Skeletal muscle tissue (tissue), 4 donors: ENCODE measurements around the gene ACOT9. TPM values are rescaled to one million over a fixed set of nuclear protein-coding genes. Genes with fewer than 3 reads are reported as not detected.
"Not testable (repeated sequence)": the region's sequence is repeated elsewhere in the genome, so short reads cannot be mapped to it uniquely, and the experiment has no call there.

Experiments
- H3K27ac ChIP-seq: one replicate; pipeline ENCODE4 v1.7.0; 2013; ENCODE audit warnings: mild to moderate bottlenecking, low read depth, low read length, inconsistent platforms
- H3K27me3 ChIP-seq, 3 donors: one replicate each; pipeline ENCODE4 v1.7.0; 2013; ENCODE audit warnings: low read length in 3 of 3; ENCODE audit not compliant: control insufficient read depth in 3 of 3, insufficient read depth in 3 of 3
- H3K36me3 ChIP-seq, 3 donors: one replicate each; pipeline ENCODE4 v1.7.0; 2013; ENCODE audit warnings: low read length in 3 of 3; ENCODE audit not compliant: control insufficient read depth in 3 of 3, insufficient read depth in 3 of 3
- H3K4me1 ChIP-seq, 3 donors: one replicate each; pipeline ENCODE4 v1.7.0; 2013; ENCODE audit warnings: low read length in 3 of 3, mild to moderate bottlenecking in 3 of 3; ENCODE audit not compliant: control insufficient read depth in 3 of 3, insufficient read depth in 3 of 3
- H3K4me3 ChIP-seq, 3 donors: one replicate each; pipeline ENCODE4 v1.7.0; 2013; ENCODE audit warnings: low read length in 3 of 3
- H3K9ac ChIP-seq, 3 donors: one replicate each; pipeline ENCODE4 v1.7.0; 2013; ENCODE audit warnings: low read length in 3 of 3, mild to moderate bottlenecking in 3 of 3, moderate library complexity in 2 of 3, low read depth in 1 of 3
- H3K9me3 ChIP-seq, 3 donors: one replicate each; pipeline ENCODE4 v1.7.0; 2013; ENCODE audit warnings: low read length in 3 of 3; ENCODE audit not compliant: control insufficient read depth in 3 of 3
- total RNA-seq: library from RNA; depleted of rRNA; stranded (reverse); fragments of >200 nt; gene quantifications from one replicate; pipeline ENCODE4 v1.2.3, GENCODE V29; 2014
- donor health status: Osteomylitis.

The ACOT9 gene
- total RNA-seq, 1 donor from 2014 or later, result 43.8 TPM

GRCh38 chrX:23784470-23785331, 41.6 kb upstream of the ACOT9 start:
- Histone ChIP-seq H3K9ac (peak overlapping the region in 1 of 3 donors; percentile 8), H3K27ac (peak overlapping the region; percentile 88)

GRCh38 chrX:23783589-23784469, 40.8 kb upstream of the ACOT9 start:
- H3K27ac ChIP-seq, result peak overlapping the region; percentile 88
- peaks cover 0 to 6% (median 6%) of the 10 kb centered on the region in 3 donors for H3K36me3 ChIP-seq
- H3K9ac ChIP-seq, result peak overlapping the region; percentile 62 to 91 (median 86)
- peaks cover 9 to 16% (median 16%) of the 10 kb centered on the region in 3 donors for H3K4me1 ChIP-seq
- H3K4me3 ChIP-seq, result peak overlapping the region; percentile 85 to 87 (median 85)
- H3K9me3 ChIP-seq, result no peaks in the 10 kb centered on the region
- H3K27me3 ChIP-seq, result no peaks in the 10 kb centered on the region

More at GRCh38 chrX:23784470-23785331, 41.6 kb upstream of the ACOT9 start:
- Histone ChIP-seq H3K4me3 (peak overlapping the region; percentile 85 to 87 (median 85)), H3K9me3 (no peaks in the 10 kb centered on the region), H3K27me3 (no peaks in the 10 kb centered on the region), H3K4me1 (peaks cover 9 to 16% (median 16%) of the 10 kb centered on the region in 3 donors), H3K36me3 (peaks cover 0 to 6% (median 6%) of the 10 kb centered on the region in 3 donors)

GRCh38 chrX:23782863-23783588, 40.0 kb upstream of the ACOT9 start, which contains the start of gene SAT1:
Gene SAT1, plus strand, starts transcription at chrX:23783173. Its CDS starts 179 bp downstream, at chrX:23783352.
- H3K27ac ChIP-seq, result peak within 1 kb of the TSS; percentile 88

GRCh38 chrX:23782455-23782854, 39.4 kb upstream of the ACOT9 start:
- no peaks in the 10 kb centered on the region for H3K27me3 ChIP-seq
- H3K4me1 ChIP-seq, result peaks cover 9 to 16% (median 16%) of the 10 kb centered on the region in 3 donors
- peak overlapping the region; percentile 57 for H3K27ac ChIP-seq
- peak overlapping the region in 2 of 3 donors; percentile 73 to 90 for H3K9ac ChIP-seq
- H3K4me3 ChIP-seq, result peak overlapping the region; percentile 64 to 74 (median 64)
- H3K36me3 ChIP-seq, result peaks cover 0 to 6% (median 6%) of the 10 kb centered on the region in 3 donors
- H3K9me3 ChIP-seq, result no peaks in the 10 kb centered on the region

More at GRCh38 chrX:23782863-23783588, 40.0 kb upstream of the ACOT9 start, which contains the start of gene SAT1:
- H3K36me3 ChIP-seq, result peaks cover 0 to 6% (median 6%) of the 10 kb centered on the region in 3 donors
- H3K4me3 ChIP-seq, result peak within 1 kb of the TSS; percentile 85 to 90 (median 87)
- no peaks in the 10 kb centered on the region for H3K9me3 ChIP-seq
- H3K27me3 ChIP-seq, result no peaks in the 10 kb centered on the region
- H3K9ac ChIP-seq, result peak within 1 kb of the TSS; percentile 90 to 91 (median 91)
- H3K4me1 ChIP-seq, result peaks cover 9 to 16% (median 16%) of the 10 kb centered on the region in 3 donors

GRCh38 chrX:23779025-23779424, 35.9 kb upstream of the ACOT9 start:
- H3K9ac ChIP-seq, result no peak overlapping the region
- no peaks in the 10 kb centered on the region for H3K36me3 ChIP-seq
- no peaks in the 10 kb centered on the region for H3K9me3 ChIP-seq
- H3K27me3 ChIP-seq, result no peaks in the 10 kb centered on the region
- H3K4me3 ChIP-seq, result no peak overlapping the region
- H3K27ac ChIP-seq, result no peak overlapping the region
- H3K4me1 ChIP-seq, result no peaks in the 10 kb centered on the region

- H3K4me1 ChIP-seq, result no peaks in the 10 kb centered on the region
- H3K9me3 ChIP-seq, result no peaks in the 10 kb centered on the region
- no peak overlapping the region for H3K27ac ChIP-seq
- no peaks in the 10 kb centered on the region for H3K36me3 ChIP-seq
- H3K9ac ChIP-seq, result no peak overlapping the region
- H3K27me3 ChIP-seq, result no peaks in the 10 kb centered on the region
- H3K4me3 ChIP-seq, result no peak overlapping the region
Measured at GRCh38 chrX:23776363-23776762, 33.3 kb upstream of the ACOT9 start.

GRCh38 chrX:23773601-23774175, 30.6 kb upstream of the ACOT9 start:
- Histone ChIP-seq H3K4me1 (no peaks in the 10 kb centered on the region), H3K9me3 (no peaks in the 10 kb centered on the region), H3K36me3 (no peaks in the 10 kb centered on the region), H3K4me3 (no peak overlapping the region), H3K27ac (peak overlapping the region; percentile 64), H3K9ac (no peak overlapping the region), H3K27me3 (no peaks in the 10 kb centered on the region)

GRCh38 chrX:23771086-23771485, 28.0 kb upstream of the ACOT9 start:
- H3K9me3 ChIP-seq, H3K9ac ChIP-seq, H3K36me3 ChIP-seq, H3K27me3 ChIP-seq, H3K4me1 ChIP-seq, H3K4me3 ChIP-seq, H3K27ac ChIP-seq: not testable (repeated sequence)

GRCh38 chrX:23770142-23770541, 27.1 kb upstream of the ACOT9 start:
- Histone ChIP-seq H3K9ac (no peak overlapping the region), H3K27me3 (no peaks in the 10 kb centered on the region), H3K4me1 (peaks cover 0 to 4% (median 0%) of the 10 kb centered on the region in 3 donors), H3K27ac (no peak overlapping the region), H3K9me3 (no peaks in the 10 kb centered on the region), H3K4me3 (no peak overlapping the region), H3K36me3 (no peaks in the 10 kb centered on the region)
